ENCODE results near the gene MUS81. TPM values are rescaled to one million over a fixed set of nuclear protein-coding genes. Genes with fewer than 3 reads are reported as not detected.

The MUS81 gene
- total and polyA plus RNA-seq, 9 of the 15 experiments (the other 6 are each of a cell fraction or from before 2014, with no cell fraction given), result 13.4 to 118 (median 53.7) TPM

DNA sequence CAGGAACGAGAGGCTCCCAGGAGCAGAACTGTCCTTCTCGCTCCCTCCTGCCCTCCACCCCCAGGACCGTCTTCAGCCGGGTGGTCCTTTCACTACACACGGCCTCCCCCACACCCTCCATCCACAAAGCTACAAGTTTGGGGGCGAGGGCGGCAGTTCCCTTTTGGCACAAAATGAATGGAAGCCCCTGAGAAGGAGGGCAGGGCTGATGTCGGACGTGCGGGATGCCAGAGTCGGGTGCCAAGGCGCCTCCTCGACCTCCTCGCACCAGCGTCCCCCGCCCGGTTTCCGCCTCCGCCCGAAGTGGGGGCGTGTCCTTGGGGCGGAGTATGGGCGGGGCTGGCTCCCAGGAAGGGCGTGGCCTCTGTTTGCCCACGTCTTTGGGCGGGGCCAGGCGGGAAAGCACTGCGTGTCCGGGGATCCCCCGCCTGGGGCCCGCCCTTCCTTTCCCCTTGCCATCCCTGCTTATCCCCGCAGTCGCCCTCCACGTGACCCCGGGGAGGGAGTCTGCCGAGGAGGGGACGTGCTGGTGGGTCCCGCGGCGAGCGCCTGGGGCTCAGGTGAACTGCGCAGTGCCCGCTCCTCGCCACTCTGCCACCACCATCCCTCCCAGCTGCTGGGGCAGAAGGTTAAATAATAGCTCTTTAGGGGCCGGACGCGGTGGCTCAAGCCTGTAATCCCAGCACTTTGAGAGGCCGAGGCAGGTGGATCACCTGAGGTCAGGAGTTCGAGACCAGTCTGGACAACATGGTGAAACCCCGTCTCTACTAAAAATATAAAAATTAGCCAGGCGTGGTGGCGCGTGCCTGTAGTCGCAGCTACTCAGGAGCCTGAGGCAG is 13.3 kb downstream of the MUS81 start (continued):
- TF ChIP-seq HIVEP1 (CRISPR knock-in tag; IDR thresholded peaks at IDR 0.05) (peak; percentile 86), ZKSCAN1 (IDR thresholded peaks at IDR 0.05; ENCODE audit: low read depth, low read length) (no peak), ETV1 (tag; conservative IDR thresholded peaks at IDR 0.05; ENCODE audit: low read depth) (0 out of 2 replicates have a peak, but pooled peaks have one; percentile 10), BRD4 (IDR thresholded peaks at IDR 0.05) (no peak), HCFC1 (IDR thresholded peaks at IDR 0.05; ENCODE audit: low read depth, low read length) (no peak), SP1 (CRISPR knock-in tag; IDR thresholded peaks at IDR 0.05) (peak; percentile 99), ZFP36 (IDR thresholded peaks at IDR 0.05; ENCODE audit: low read depth, low read length, partially characterized antibody) (no peak), ASH1L (IDR thresholded peaks at IDR 0.05; ENCODE audit: borderline replicate concordance, low read depth, partially characterized antibody) (no peak), HNRNPL (IDR thresholded peaks at IDR 0.05; ENCODE audit: low read depth, low read length) (peak; percentile 83), ZNF583 (CRISPR knock-in tag; IDR thresholded peaks at IDR 0.05) (no peak), RNF2 (IDR thresholded peaks at IDR 0.05) (peak; percentile 34; the same call in 1 of the 2 replicates), GATA2 (CRISPR knock-in tag; IDR thresholded peaks at IDR 0.05) (no peak), MCM3 (IDR thresholded peaks at IDR 0.05) (no peak)
- TF ChIP-seq, protein P1, sequence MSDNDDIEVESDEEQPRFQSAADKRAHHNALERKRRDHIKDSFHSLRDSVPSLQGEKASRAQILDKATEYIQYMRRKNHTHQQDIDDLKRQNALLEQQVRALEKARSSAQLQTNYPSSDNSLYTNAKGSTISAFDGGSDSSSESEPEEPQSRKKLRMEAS (CRISPR knock-in tag; IDR thresholded peaks at IDR 0.05), result peak; percentile 80
- TF ChIP-seq, protein P2, sequence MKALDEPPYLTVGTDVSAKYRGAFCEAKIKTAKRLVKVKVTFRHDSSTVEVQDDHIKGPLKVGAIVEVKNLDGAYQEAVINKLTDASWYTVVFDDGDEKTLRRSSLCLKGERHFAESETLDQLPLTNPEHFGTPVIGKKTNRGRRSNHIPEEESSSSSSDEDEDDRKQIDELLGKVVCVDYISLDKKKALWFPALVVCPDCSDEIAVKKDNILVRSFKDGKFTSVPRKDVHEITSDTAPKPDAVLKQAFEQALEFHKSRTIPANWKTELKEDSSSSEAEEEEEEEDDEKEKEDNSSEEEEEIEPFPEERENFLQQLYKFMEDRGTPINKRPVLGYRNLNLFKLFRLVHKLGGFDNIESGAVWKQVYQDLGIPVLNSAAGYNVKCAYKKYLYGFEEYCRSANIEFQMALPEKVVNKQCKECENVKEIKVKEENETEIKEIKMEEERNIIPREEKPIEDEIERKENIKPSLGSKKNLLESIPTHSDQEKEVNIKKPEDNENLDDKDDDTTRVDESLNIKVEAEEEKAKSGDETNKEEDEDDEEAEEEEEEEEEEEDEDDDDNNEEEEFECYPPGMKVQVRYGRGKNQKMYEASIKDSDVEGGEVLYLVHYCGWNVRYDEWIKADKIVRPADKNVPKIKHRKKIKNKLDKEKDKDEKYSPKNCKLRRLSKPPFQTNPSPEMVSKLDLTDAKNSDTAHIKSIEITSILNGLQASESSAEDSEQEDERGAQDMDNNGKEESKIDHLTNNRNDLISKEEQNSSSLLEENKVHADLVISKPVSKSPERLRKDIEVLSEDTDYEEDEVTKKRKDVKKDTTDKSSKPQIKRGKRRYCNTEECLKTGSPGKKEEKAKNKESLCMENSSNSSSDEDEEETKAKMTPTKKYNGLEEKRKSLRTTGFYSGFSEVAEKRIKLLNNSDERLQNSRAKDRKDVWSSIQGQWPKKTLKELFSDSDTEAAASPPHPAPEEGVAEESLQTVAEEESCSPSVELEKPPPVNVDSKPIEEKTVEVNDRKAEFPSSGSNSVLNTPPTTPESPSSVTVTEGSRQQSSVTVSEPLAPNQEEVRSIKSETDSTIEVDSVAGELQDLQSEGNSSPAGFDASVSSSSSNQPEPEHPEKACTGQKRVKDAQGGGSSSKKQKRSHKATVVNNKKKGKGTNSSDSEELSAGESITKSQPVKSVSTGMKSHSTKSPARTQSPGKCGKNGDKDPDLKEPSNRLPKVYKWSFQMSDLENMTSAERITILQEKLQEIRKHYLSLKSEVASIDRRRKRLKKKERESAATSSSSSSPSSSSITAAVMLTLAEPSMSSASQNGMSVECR (CRISPR knock-in tag; IDR thresholded peaks at IDR 0.05), result peak; percentile 85
- TF ChIP-seq, protein P3, sequence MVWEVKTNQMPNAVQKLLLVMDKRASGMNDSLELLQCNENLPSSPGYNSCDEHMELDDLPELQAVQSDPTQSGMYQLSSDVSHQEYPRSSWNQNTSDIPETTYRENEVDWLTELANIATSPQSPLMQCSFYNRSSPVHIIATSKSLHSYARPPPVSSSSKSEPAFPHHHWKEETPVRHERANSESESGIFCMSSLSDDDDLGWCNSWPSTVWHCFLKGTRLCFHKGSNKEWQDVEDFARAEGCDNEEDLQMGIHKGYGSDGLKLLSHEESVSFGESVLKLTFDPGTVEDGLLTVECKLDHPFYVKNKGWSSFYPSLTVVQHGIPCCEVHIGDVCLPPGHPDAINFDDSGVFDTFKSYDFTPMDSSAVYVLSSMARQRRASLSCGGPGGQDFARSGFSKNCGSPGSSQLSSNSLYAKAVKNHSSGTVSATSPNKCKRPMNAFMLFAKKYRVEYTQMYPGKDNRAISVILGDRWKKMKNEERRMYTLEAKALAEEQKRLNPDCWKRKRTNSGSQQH (CRISPR knock-in tag; IDR thresholded peaks at IDR 0.05), result no peak
- TF ChIP-seq, protein P4, sequence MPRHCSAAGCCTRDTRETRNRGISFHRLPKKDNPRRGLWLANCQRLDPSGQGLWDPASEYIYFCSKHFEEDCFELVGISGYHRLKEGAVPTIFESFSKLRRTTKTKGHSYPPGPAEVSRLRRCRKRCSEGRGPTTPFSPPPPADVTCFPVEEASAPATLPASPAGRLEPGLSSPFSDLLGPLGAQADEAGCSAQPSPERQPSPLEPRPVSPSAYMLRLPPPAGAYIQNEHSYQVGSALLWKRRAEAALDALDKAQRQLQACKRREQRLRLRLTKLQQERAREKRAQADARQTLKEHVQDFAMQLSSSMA (CRISPR knock-in tag; IDR thresholded peaks at IDR 0.05), result no peak
- TF ChIP-seq, protein P5, sequence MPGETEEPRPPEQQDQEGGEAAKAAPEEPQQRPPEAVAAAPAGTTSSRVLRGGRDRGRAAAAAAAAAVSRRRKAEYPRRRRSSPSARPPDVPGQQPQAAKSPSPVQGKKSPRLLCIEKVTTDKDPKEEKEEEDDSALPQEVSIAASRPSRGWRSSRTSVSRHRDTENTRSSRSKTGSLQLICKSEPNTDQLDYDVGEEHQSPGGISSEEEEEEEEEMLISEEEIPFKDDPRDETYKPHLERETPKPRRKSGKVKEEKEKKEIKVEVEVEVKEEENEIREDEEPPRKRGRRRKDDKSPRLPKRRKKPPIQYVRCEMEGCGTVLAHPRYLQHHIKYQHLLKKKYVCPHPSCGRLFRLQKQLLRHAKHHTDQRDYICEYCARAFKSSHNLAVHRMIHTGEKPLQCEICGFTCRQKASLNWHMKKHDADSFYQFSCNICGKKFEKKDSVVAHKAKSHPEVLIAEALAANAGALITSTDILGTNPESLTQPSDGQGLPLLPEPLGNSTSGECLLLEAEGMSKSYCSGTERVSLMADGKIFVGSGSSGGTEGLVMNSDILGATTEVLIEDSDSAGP (CRISPR knock-in tag; IDR thresholded peaks at IDR 0.05), result no peak
- TF ChIP-seq, protein P6, sequence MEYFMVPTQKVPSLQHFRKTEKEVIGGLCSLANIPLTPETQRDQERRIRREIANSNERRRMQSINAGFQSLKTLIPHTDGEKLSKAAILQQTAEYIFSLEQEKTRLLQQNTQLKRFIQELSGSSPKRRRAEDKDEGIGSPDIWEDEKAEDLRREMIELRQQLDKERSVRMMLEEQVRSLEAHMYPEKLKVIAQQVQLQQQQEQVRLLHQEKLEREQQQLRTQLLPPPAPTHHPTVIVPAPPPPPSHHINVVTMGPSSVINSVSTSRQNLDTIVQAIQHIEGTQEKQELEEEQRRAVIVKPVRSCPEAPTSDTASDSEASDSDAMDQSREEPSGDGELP (CRISPR knock-in tag; IDR thresholded peaks at IDR 0.05; ENCODE audit: borderline replicate concordance), result peak; percentile 67; the same call in 1 of the 2 replicates
